ENCODE results near the gene SYCP2L. TPM values are rescaled to one million over a fixed set of nuclear protein-coding genes. Genes with fewer than 3 reads are reported as not detected.

The SYCP2L gene
- polyA plus RNA-seq, 1 donor (not counting 4 experiments of a cell fraction or from before 2014, with no cell fraction given) = 1.3 TPM

DNA sequence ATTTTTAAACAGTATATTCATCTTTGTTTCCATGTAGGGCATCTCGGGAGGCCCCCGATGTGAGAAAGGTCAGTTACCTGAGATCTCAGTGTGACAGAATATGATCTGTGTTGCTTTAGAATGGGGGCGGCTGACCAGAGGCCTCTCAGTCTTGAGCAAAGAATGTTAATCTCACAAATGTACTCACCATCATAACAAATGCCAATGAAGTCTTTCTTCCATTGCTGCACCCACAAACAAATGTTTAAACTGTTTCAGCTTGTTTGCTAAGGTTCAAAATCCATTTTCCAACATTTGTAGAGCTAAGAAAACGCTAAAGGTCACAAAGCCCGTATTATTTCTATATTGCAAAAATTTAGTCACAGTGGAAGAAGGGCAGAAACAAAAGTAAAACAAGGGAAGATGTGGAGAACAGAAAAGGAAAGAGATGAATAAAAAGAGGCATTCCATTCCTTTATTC, 125.5 kb downstream of the SYCP2L start:
- H3K36me3 ChIP-seq (ENCODE audit: control insufficient read depth in 2 of 2, extremely low read depth in 1 of 2, insufficient read depth in 2 of 2, low read length in 2 of 2) = no peaks in the 10 kb centered on the region
- DNase-seq (ENCODE audit: low read depth, low spot score) (no peak), FAIRE-seq (no peak)
- dilution Hi-C loops (cut with MboI; ENCODE audit: extremely low pct_ligation_motif_present, low sequenced_read_pairs) = no loop called here
- no peaks in the 10 kb centered on the region for H4K20me1 ChIP-seq (ENCODE audit: control insufficient read depth, extremely low read depth, insufficient read depth, low read length)
- H3K4me1 ChIP-seq (ENCODE audit: control insufficient read depth, extremely low read depth, insufficient read depth, low read length) = peaks cover 36% of the 10 kb centered on the region
- no peaks in the 10 kb centered on the region for H3K9me3 ChIP-seq (ENCODE audit: control insufficient read depth, low read depth, low read length)
- TF ChIP-seq EZH2 (IDR thresholded peaks at IDR 0.05; ENCODE audit: low read length) = no peak
- TF ChIP-seq, protein P1, sequence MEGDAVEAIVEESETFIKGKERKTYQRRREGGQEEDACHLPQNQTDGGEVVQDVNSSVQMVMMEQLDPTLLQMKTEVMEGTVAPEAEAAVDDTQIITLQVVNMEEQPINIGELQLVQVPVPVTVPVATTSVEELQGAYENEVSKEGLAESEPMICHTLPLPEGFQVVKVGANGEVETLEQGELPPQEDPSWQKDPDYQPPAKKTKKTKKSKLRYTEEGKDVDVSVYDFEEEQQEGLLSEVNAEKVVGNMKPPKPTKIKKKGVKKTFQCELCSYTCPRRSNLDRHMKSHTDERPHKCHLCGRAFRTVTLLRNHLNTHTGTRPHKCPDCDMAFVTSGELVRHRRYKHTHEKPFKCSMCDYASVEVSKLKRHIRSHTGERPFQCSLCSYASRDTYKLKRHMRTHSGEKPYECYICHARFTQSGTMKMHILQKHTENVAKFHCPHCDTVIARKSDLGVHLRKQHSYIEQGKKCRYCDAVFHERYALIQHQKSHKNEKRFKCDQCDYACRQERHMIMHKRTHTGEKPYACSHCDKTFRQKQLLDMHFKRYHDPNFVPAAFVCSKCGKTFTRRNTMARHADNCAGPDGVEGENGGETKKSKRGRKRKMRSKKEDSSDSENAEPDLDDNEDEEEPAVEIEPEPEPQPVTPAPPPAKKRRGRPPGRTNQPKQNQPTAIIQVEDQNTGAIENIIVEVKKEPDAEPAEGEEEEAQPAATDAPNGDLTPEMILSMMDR (optimal IDR thresholded peaks at IDR 0.05 in 1 of 3, IDR thresholded peaks at IDR 0.05 in 1 of 3, conservative IDR thresholded peaks at IDR 0.05 in 1 of 3; ENCODE audit: extremely low read depth in 1 of 3, insufficient read depth in 2 of 3, low read length in 3 of 3) = no peak
- no peaks in the 10 kb centered on the region for H3K9me1 ChIP-seq (ENCODE audit: control insufficient read depth, extremely low read depth, insufficient read depth, low read length)
- no peak overlapping the region for H3K27ac ChIP-seq (ENCODE audit: control insufficient read depth, insufficient read depth, low read length)
- no peaks in the 10 kb centered on the region for H3K27me3 ChIP-seq (ENCODE audit: control insufficient read depth, extremely low read depth, insufficient read depth, low read length)
- no peaks in the 10 kb centered on the region for H3K79me2 ChIP-seq (ENCODE audit: control insufficient read depth, insufficient read depth, low read length)
- no peak overlapping the region for H3K9ac ChIP-seq (ENCODE audit: control insufficient read depth, extremely low read depth, insufficient read depth, low read length)
- no peak overlapping the region for H3K4me3 ChIP-seq (ENCODE audit: control insufficient read depth in 2 of 3, extremely low read depth in 1 of 3, insufficient read depth in 2 of 3, low read depth in 1 of 3, low read length in 3 of 3)
- no peak overlapping the region for H2AFZ ChIP-seq (ENCODE audit: control insufficient read depth, low read length)
- no peak overlapping the region for H3K4me2 ChIP-seq (ENCODE audit: control insufficient read depth, extremely low read depth, insufficient read depth, low read depth, low read length)

DNA sequence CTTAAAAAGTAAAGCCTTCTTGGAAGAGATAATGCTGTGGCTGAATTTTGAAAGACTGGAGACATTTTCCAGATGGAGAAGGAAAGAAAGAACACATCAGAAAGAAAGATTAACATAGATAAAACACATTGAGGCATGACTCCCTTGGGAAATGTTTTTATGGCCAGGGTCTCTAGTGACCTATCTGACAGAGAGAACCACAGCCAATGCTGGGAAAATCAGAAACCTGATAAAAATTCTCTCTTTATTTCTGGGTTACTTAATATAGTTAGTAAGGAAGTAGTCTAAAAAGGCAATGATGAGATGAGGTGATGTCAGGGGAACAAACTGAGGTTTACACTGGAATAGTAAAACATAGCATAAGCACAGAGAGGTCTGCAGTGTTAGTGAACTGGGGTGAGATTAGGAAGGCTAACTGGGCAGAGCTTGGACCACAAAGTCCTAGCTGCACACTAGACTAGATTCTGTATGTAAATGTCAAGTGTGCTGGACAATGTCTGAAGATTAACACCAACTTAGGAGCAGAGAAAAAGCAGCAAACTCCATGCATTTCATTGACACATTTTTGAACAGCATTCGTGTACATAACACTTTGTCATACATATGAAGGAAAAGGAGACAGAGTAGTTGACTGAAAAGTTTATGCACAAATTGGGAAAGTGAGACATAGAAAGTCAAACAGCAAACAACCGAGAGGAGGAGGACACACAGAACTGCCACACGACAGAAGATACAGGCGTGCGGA, 126.3 kb downstream of the SYCP2L start:
- no peaks in the 10 kb centered on the region for H3K27me3 ChIP-seq (ENCODE audit: control insufficient read depth, extremely low read depth, insufficient read depth, low read length)
- FAIRE-seq (no peak), DNase-seq (ENCODE audit: low read depth, low spot score) (no peak)
- no peaks in the 10 kb centered on the region for H3K36me3 ChIP-seq (ENCODE audit: control insufficient read depth in 2 of 2, extremely low read depth in 1 of 2, insufficient read depth in 2 of 2, low read length in 2 of 2)
- H3K79me2 ChIP-seq (ENCODE audit: control insufficient read depth, insufficient read depth, low read length) = no peaks in the 10 kb centered on the region
- H4K20me1 ChIP-seq (ENCODE audit: control insufficient read depth, extremely low read depth, insufficient read depth, low read length) = no peaks in the 10 kb centered on the region
- H3K4me2 ChIP-seq (ENCODE audit: control insufficient read depth, extremely low read depth, insufficient read depth, low read depth, low read length) = no peak overlapping the region
- no peak overlapping the region for H2AFZ ChIP-seq (ENCODE audit: control insufficient read depth, low read length)
- H3K4me3 ChIP-seq (ENCODE audit: control insufficient read depth in 2 of 3, extremely low read depth in 1 of 3, insufficient read depth in 2 of 3, low read depth in 1 of 3, low read length in 3 of 3) = no peak overlapping the region
- dilution Hi-C loops (cut with MboI; ENCODE audit: extremely low pct_ligation_motif_present, low sequenced_read_pairs) = no loop called here
- TF ChIP-seq EZH2 (IDR thresholded peaks at IDR 0.05; ENCODE audit: low read length) = no peak
- TF ChIP-seq, protein P1 (optimal IDR thresholded peaks at IDR 0.05 in 1 of 3, IDR thresholded peaks at IDR 0.05 in 1 of 3, conservative IDR thresholded peaks at IDR 0.05 in 1 of 3; ENCODE audit: extremely low read depth in 1 of 3, insufficient read depth in 2 of 3, low read length in 3 of 3) = no peak
- H3K9ac ChIP-seq (ENCODE audit: control insufficient read depth, extremely low read depth, insufficient read depth, low read length) = no peak overlapping the region
- peaks cover 27% of the 10 kb centered on the region for H3K4me1 ChIP-seq (ENCODE audit: control insufficient read depth, extremely low read depth, insufficient read depth, low read length)
- H3K9me3 ChIP-seq (ENCODE audit: control insufficient read depth, low read depth, low read length) = no peaks in the 10 kb centered on the region
- H3K9me1 ChIP-seq (ENCODE audit: control insufficient read depth, extremely low read depth, insufficient read depth, low read length) = no peaks in the 10 kb centered on the region
- H3K27ac ChIP-seq (ENCODE audit: control insufficient read depth, insufficient read depth, low read length) = no peak overlapping the region

Measured in keratinocyte (primary cell).